Large intestine (tissue), 3 donors: ENCODE measurements around the gene GJC2. TPM values are rescaled to one million over a fixed set of nuclear protein-coding genes. Genes with fewer than 3 reads are reported as not detected.

Experiments
- DNase-seq, 2 donors: peaks; one replicate each; pipeline versions ENCODE4 v3.0.0 to v3.0.0-alpha.2; 2013
- H3K27ac ChIP-seq: one replicate; pipeline ENCODE4 v1.5.1; 2013; ENCODE audit warnings: low read length
- H3K27me3 ChIP-seq: 2 replicates; pipeline ENCODE4 v1.6.1; 2013; ENCODE audit warnings: low read length; ENCODE audit not compliant: control insufficient read depth, insufficient read depth
- H3K36me3 ChIP-seq: 2 replicates; pipeline ENCODE4 v1.6.1; 2013; ENCODE audit warnings: low read length; ENCODE audit not compliant: control insufficient read depth, insufficient read depth
- H3K4me1 ChIP-seq: one replicate; pipeline ENCODE4 v1.6.1; 2013; ENCODE audit warnings: low read length; ENCODE audit not compliant: control insufficient read depth, insufficient read depth
- H3K4me3 ChIP-seq: one replicate; pipeline ENCODE4 v1.5.1; 2013; ENCODE audit warnings: low read length
- H3K9me3 ChIP-seq: one replicate; pipeline ENCODE4 v1.6.1; 2013; ENCODE audit warnings: mild to moderate bottlenecking, low read depth, low read length, moderate library complexity; ENCODE audit not compliant: control insufficient read depth
- WGBS: methylation state at CpG from one replicate; pipeline ENCODE4 v1.1.5; 2013; ENCODE audit warnings: low lambda C conversion rate; ENCODE audit not compliant: insufficient coverage; 5-methylcytosine and 5-hydroxymethylcytosine counted together
- polyA plus RNA-seq: library from polyadenylated mRNA; unstranded; fragments of 120-200 nt; gene quantifications from one replicate; pipeline ENCODE4 v1.2.1, GENCODE V29; 2013

GJC2 gene
- polyA plus RNA-seq, 1 donor = 7.2 TPM

DNA sequence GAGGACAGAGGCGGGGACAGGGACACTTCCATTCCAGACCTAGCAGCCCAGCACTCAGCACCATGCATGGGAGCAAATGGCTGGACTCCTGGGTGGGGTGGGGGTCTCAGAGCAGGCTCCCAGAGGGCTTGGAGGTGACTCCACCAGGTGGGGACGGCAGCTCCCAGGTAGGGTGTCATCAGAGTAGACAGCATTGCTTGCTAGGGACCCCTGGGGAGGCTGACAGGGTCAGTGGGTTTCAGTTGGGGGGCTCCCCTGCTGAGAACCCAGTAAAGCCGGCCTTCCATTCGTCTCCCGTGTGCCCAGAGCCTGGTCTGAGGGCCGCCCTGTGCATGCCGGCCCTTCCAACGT lies 4.8 kb upstream of the GJC2 start:
- Histone ChIP-seq H3K27me3 (no peaks in the 10 kb centered on the region), H3K9me3 (no peaks in the 10 kb centered on the region), H3K27ac (peak overlapping the region; percentile 84), H3K4me1 (peaks cover 61% of the 10 kb centered on the region), H3K4me3 (no peak overlapping the region), H3K36me3 (peaks cover 47% of the 10 kb centered on the region)
- no CpG with 5 or more reads among the region's 8 CpGs for WGBS
- no peak for DNase-seq

GRCh38 chr1:228145463-228146416 lies 4.0 kb upstream of the GJC2 start:
- Histone ChIP-seq H3K36me3 (peaks cover 47% of the 10 kb centered on the region), H3K9me3 (no peaks in the 10 kb centered on the region), H3K4me3 (no peak overlapping the region), H3K4me1 (peaks cover 68% of the 10 kb centered on the region), H3K27me3 (no peaks in the 10 kb centered on the region), H3K27ac (peak overlapping the region; percentile 84)
- no peak for DNase-seq
- no CpG with 5 or more reads among the region's 31 CpGs for WGBS

DNA sequence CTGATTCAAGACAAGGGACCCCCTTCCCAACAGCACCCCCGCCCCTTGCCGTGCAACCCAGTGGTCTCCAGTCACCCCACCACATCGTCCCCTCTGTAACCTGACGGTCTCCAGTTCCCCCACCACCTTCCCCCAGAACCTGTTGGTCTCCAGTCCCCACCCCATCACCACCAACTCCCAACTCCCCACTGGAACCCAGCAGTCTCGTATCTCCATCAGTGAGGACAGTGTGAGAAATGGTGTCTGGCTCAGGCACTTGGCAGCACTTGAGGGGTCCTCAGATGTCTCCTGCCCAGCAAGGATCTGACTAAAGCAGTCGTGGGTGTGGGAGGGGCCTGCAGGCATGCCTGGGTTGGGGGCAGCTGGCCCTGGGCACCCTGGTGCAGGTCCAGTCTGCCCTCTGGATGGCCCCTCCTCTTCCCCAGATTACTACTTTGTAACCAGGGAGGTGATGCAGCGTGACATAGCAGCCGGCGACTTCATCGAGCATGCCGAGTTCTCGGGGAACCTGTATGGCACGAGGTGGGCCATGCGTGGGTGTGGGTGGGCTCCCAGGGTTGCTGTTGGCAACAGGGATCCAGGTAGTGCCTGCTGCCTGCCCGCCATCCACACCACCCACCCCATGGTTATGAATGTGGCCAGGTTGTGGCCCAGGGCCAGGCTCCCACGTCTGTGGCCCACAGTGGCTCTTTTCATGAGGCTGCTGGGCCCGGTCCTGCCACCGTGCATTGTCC lies 3.1 kb upstream of the GJC2 start:
- Histone ChIP-seq H3K4me3 (no peak overlapping the region), H3K27ac (no peak overlapping the region), H3K36me3 (peaks cover 44% of the 10 kb centered on the region), H3K27me3 (no peaks in the 10 kb centered on the region), H3K9me3 (no peaks in the 10 kb centered on the region), H3K4me1 (peaks cover 71% of the 10 kb centered on the region)
- no peak for DNase-seq
- WGBS = 100% methylated on average over 1 of the region's 18 CpGs

DNA sequence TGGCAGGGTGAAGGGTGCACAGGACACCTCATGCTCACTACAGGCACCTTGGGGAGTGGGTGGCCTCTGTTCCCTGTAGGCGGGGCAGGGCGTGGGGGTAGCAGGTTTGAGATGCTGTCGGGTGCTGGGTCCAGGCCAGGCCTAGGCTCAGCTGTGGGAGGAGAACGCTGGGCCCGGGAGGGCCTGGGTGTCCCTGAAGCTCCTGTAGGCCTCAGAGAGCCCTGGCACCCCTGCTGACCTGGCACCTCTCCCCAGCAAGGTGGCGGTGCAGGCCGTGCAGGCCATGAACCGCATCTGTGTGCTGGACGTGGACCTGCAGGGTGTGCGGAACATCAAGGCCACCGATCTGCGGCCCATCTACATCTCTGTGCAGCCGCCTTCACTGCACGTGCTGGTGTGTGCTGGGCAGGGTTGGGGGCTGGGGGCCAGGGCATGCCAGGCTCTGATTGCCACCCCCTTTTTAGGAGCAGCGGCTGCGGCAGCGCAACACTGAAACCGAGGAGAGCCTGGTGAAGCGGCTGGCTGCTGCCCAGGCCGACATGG lies 2.5 kb upstream of the GJC2 start:
- Histone ChIP-seq H3K36me3 (peaks cover 38% of the 10 kb centered on the region), H3K27ac (no peak overlapping the region), H3K4me1 (peaks cover 71% of the 10 kb centered on the region), H3K4me3 (no peak overlapping the region), H3K27me3 (no peaks in the 10 kb centered on the region), H3K9me3 (no peaks in the 10 kb centered on the region)
- no CpG with 5 or more reads among the region's 20 CpGs for WGBS
- no peak for DNase-seq

- H3K4me3 ChIP-seq = no peak overlapping the region
- H3K27ac ChIP-seq = no peak overlapping the region
- H3K4me1 ChIP-seq = peaks cover 66% of the 10 kb centered on the region
- peaks cover 34% of the 10 kb centered on the region for H3K36me3 ChIP-seq
- WGBS = no CpG with 5 or more reads among the region's 4 CpGs
- DNase-seq = no peak
- no peaks in the 10 kb centered on the region for H3K27me3 ChIP-seq
- no peaks in the 10 kb centered on the region for H3K9me3 ChIP-seq
Measured at GRCh38 chr1:228147768-228148167, 2.0 kb upstream of the GJC2 start.

GRCh38 chr1:228148196-228148861 lies 1.4 kb upstream of the GJC2 start:
- Histone ChIP-seq H3K4me1 (peaks cover 62% of the 10 kb centered on the region), H3K27ac (no peak overlapping the region), H3K36me3 (peaks cover 33% of the 10 kb centered on the region), H3K9me3 (no peaks in the 10 kb centered on the region), H3K27me3 (no peaks in the 10 kb centered on the region), H3K4me3 (no peak overlapping the region)
- no peak for DNase-seq
- WGBS = no CpG with 5 or more reads among the region's 18 CpGs

GRCh38 chr1:228148935-228149405 lies 760 bp upstream of the GJC2 start:
- DNase-seq = no peak
- H3K4me3 ChIP-seq = no peak overlapping the region
- no peaks in the 10 kb centered on the region for H3K27me3 ChIP-seq
- WGBS = no CpG with 5 or more reads among the region's 8 CpGs
- peaks cover 33% of the 10 kb centered on the region for H3K36me3 ChIP-seq
- peaks cover 57% of the 10 kb centered on the region for H3K4me1 ChIP-seq
- peak overlapping the region; percentile 38 for H3K27ac ChIP-seq
- no peaks in the 10 kb centered on the region for H3K9me3 ChIP-seq

DNA sequence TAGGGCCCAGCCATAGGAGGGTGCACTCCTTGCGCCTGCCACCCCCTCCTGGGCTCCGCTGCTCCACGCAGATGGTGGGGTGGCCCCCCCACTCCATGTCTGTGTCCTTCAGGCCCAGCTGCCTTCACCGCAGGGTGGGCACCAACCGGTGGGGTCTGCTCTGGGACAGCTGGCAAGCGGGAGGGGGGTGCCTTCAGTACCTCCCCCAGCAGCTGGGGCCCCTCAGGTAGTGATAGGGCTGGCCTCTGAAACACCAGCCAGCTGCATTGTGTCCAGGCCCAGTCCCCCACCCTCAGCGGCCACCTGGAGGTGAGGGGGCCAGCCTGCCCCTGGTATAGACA lies 360 bp downstream of the GJC2 start:
- H3K36me3 ChIP-seq = peaks cover 33% of the 10 kb centered on the region

DNA sequence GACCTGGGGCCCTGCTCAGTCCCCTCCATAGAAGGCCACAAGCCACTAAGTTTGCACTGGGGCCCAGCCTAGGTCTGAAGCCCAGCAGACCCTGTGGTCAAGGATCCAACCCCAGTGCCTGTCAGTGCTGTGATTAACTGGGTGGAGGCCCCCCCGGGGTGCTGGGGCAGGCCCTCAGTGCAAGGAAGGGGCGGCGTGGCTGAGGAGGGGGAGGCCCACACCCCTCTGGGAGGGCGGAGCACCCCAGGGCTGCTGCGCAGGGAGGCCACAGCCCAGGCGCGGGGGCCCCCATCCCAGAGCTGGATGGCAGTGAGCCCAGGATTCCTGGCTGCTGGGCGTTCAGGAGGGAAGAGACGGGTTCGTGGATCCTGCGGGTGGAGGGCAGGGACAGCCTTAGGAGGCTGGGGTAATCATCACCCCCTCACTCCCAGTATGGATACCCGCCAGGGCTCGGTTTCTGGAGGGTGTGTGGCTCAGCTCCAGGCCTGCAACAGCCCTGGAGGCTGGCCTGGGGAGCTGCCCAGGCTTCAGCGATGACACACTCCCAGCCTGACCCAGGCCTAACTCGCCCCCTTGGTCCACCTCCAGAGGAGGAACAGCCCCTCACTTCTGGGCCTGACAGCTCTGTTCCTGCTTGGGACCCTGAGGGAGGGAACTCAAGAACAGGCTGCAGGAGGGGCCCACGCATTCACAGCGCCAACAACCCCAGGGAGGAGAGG lies 890 bp downstream of the GJC2 start:
- Histone ChIP-seq H3K4me3 (no peak overlapping the region), H3K27ac (peak overlapping the region; percentile 77), H3K9me3 (no peaks in the 10 kb centered on the region), H3K4me1 (peaks cover 40% of the 10 kb centered on the region), H3K27me3 (no peaks in the 10 kb centered on the region), H3K36me3 (peaks cover 30% of the 10 kb centered on the region)
- no CpG with 5 or more reads among the region's 17 CpGs for WGBS
- DNase-seq = peak; percentile 61 to 81

More for the DNA sequence above, 360 bp downstream of the GJC2 start:
- 100% methylated on average over 1 of the region's 7 CpGs for WGBS
- no peaks in the 10 kb centered on the region for H3K9me3 ChIP-seq
- H3K4me1 ChIP-seq = peaks cover 45% of the 10 kb centered on the region
- peak overlapping the region; percentile 77 for H3K27ac ChIP-seq
- DNase-seq = no peak
- H3K27me3 ChIP-seq = no peaks in the 10 kb centered on the region
- no peak overlapping the region for H3K4me3 ChIP-seq
